SIG-M5 (cell line): ENCODE measurements around the gene WWC1.

Source experiments
- DNase-seq: peaks from one replicate; lab custom pipeline; 2025; lab: John Stamatoyannopoulos, UW

Gene WWC1

DNA sequence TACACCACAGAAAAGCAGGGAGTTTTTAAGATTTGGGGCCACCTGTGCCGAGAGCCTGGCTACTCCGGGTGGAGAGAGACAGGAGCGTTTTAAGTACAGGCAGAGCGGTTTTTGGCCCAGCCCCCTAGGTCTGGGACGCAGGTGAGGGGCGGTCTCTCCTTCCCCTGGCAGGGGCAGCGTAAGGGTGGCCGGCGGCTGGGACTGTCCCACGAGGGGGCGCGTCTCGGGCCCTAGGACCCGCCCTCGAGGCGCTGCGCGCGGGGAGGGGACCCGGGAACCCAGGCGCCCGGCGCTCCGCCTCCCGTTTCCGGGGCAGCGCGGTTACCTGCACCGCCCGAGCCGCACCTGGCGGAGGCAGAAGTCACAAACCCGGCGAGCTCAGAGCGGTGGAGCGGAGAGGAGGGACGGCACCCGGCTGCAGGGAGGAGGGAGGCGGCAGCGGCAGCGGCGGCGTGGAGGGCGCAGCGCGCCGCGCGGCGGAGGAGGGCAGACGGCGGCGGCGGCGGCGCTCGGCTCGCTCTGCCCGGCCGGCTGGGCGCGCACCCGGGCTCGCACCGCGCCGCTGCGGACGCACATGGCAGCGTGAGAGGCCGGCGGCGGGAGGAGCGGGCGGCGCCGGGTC is at the start of gene WWC1:
Gene WWC1 (plus strand): TSS at position 304 of the 622 bp plus-strand sequence. CDS start 508 bp downstream, outside the sequence.
- no peak for DNase-seq

DNA sequence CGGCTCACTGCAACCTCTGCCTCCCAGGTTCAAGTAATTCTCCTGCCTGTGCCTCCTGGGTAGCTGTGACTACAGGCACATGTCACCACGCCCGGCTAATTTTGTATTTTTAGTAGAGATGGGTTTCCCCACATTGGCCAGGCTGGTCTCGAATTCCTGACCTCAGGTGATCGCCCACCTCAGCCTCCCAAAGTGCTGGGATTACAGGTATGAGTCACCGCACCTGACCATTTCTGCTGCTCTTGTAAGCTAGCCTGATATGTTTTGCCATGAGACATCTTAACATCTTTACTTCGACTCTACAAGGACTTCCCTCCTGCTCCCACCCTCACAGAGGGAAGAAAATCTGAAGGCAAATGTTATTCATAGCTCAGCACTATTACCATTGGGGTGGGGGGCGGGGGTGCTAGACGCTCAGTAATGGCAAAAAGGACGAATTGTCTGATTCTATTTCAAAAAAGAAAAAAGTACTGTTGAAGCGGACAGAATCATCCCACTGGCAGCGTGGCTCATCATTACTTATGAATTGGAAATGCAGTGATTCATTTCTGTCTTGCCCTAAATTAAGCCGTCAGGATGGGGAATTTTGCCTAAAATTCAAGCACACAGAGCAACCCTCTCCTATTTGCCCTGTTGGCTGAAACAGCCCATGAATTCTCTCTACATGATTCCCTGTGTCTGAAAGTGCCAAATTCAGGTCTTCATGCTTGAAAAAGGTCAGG is 46.4 kb upstream of the WWC1 start:
- no peak for DNase-seq

DNA sequence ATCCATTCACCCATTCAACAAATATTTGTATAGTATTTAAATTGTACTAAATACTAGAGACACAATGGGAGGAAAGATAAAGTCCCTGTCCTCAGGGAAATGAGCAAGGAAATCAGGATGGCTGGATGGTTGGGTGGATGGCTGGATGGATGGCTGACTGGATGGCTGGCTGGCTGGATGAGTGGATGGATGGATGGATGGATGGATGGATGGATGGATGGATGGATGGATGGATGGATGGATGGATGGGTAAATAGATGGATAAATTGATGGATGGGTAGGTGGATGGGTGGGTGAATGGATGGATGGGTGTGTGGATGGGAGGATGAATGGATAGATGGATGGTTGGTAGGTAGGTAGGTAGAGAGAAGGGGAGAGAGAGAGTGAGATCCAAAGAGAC is 41.5 kb upstream of the WWC1 start:
- DNase-seq, result no peak

DNA sequence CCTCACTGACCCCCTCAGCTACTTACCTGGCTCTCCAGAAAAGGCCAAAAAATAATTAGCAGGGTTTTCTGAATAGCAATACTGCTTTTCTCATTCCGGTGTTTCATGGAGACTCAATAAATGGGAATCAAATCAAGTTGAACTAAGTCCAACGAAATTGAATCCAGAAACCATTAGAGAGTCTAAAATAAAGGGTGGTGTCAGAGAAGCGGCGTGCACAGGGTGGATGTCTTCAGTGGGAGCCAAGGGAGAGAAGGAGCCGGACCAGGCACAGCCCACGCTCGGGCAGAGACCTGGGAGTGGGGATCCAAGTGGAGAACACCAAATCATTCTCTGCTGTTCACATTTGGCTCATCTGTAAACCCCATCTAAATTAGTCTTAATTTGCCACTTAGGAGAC is 40.2 kb upstream of the WWC1 start:
- DNase-seq, result no peak

DNA sequence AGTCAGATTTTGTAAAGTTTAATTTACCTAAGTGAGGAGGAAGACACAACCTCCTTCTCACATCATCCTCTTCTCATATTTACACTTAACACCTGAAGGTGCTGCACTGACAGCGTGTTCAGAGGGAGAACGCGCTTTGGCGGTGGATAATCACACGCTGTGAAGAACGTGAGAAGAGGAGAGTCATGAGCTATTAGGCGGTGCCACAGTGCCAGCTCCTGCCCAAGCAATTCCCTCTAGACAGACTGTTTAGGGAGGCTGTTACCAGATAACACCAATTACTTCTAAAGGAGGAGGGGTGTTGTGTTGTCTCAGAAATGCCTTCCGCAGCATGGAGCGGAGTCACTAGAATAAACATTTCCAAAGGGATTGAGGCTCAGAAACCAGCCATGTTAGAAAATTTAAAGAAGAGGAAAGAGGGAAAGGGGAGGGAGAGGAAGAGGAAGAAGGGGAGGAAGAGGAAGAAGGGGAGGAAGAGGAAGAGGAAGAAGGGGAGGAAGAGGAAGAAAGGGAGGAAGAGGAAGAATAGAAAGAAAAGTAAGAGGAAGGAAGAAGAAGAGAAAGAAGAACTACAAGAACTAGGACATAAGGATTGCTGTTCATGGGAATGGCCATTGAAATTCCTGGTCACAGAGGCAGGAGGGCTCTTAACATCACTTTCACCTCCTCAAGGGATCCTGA is 37.3 kb upstream of the WWC1 start:
- no peak for DNase-seq

DNA sequence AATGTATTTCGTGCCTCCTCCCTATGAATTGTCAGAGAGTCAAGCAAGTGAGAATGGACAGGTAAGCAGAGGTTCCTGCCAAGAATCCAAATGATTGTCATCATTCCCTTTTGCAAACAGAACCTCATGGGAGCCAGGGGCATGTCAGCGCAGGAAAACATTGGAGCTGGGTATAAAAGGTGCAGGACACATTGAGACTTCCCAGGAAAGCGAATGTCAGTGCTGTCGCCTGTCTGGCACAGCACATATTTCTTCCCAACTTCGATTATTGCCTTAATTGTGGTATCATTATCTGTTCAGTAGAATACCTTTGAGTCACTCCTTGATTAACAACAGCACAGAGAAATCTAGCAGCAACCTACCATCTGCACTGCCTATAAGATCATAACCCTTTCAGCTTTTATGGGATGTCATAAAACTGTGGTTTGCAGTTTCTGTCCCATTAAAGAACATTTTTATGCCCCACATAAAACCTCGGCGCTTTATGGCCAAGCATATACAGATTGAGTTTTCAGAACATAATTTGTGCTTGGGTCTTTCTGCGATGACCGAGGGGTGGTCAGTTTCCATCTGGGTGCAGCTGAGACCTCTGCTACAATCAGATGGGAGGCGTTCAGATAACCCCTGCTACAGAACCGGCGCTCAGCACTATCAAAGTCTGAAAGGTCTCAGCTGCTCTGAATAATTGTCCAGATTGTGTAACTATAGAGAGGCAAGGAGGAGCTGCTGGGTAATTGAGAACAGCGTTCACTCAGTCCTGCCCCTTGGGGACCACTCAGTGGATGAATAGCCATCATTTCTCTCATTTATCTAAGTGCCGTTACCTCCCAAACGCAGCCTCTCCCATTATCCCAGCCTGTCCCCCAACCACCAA is 30.9 kb upstream of the WWC1 start:
- DNase-seq, result no peak

DNA sequence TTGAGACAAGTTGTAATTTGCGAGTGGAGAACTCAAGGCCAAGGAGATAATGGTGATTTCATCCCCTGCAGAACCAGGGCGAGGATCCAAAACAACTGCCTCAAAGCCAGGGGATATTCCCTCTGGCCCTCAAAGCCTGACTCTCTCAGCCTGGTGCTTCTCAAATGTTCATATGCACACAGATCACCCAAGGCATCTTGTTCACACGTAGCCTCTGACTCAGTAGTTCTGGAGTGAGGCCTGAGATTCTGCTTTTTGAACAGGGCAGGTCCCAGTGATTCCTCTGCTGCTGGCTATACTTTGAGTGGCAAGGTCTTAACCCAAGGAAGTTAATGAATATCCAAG is 30.2 kb upstream of the WWC1 start:
- DNase-seq, result no peak

DNA sequence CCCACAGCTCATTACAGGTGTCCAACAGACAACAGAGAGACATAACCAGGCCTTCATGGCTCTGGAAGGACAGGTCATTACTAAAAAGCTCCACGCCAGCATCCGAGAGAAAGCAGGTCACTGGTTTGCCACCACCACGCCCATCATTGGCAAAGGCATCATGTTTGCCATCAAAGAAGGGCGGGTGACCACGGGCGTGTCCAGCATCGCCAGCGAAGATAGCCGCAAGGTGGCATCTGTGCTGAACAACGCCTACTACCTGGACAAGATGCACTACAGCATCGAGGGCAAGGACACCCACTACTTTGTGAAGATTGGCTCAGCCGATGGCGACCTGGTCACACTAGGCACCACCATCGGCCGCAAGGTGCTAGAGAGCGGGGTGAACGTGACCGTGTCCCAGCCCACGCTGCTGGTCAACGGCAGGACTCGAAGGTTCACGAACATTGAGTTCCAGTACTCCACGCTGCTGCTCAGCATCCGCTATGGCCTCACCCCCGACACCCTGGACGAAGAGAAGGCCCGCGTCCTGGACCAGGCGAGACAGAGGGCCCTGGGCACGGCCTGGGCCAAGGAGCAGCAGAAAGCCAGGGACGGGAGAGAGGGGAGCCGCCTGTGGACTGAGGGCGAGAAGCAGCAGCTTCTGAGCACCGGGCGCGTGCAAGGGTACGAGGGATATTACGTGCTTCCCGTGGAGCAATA is 29.3 kb upstream of the WWC1 start:
- DNase-seq, result no peak

DNA sequence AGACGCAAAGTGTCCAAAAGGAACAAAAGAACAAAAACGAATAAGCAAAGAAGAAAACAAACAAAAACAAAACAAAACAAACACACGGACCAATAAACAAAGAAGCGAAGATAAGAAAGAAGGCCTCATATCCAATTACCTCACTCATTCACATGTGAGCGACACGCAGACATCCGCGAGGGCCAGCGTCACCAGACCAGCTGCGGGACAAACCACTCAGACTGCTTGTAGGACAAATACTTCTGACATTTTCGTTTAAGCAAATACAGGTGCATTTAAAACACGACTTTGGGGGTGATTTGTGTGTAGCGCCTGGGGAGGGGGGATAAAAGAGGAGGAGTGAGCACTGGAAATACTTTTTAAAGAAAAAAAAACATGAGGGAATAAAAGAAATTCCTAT is 28.3 kb upstream of the WWC1 start:
- DNase-seq, result no peak

DNA sequence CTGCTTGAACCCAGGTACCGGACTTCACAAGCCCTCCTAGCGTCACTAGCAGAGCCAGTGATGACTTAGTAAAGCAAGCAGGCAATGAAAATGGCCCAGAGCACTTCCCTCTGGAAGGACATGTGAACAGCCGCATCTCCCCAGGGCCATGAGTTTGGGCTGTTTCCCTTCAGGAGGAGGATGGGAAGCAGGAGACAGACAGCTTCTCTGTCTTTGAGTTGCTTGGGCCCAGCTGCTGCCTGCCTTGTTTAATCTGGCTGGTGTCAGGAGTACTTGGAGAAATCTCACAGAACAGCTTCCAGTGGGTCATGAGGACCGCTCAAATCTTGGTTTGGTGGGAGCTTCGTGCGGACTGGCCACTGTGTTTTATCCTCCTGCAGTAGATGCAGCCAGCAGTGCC is 25.4 kb upstream of the WWC1 start:
- no peak for DNase-seq

DNA sequence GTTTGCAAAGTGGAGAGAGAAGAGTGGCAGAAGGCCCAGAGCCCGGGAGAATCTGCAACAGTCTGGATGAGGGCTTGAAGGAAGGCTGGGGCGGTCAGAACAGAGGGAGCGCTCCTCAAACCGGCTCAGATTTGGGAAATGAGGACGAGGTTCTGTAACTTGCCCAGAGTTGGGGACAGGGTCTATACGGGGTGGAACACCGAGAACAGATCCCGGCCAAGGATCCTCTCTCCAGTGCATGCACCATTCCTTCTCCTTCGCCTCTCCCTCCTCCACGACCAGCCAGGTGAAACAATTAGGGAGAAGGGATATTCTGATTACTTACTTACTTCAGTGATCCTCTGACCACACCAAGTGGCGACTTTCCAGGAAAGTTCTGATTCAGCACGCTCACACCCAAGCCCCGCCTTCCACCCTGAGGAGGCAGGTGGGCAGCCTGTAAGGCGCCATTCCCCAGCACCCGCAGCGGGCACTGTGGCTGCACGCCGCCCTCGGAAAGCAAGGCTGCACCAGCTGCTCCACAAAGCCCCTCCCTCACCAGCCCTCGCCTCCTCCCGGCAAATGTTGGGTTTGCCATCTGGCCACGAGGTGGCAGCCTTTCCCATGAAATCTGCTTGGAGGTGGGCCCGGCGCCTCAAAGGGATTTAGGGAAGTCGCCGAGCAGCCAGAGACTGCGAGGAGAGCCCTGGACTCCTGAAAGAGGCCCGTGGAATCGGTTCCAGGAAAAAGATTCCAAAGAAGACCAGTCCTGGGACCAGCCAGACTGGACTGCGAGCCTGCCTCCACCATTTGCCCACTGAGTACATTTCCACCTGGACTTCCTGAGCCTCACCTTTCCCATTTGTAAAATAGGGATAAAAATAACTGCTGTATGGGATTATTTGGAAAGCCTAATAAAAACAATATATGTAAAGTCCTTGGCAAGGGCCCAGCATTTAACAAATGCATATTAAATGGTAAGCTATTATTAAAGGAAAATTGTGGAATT is 22.2 kb upstream of the WWC1 start:
- DNase-seq, result peak; percentile 26

DNA sequence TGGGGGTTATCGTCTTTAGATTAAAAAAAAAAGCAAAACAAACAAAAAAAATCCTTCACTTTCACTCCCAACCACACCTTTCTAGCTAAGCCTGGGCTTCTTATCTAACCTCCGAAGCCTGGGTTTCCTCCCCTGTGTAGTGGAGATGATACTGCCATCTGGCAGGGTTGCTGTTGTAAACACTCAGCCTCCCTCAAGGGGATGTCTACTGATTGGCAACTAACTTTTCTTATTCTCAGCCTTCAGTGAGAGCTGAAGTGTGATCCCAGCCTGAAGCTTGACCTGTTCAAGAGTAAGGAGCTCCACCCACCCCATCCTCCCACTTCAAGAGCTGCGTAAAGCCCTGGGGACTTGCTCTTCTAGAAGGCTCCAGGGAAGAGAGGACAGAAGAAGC is 21.5 kb upstream of the WWC1 start:
- no peak for DNase-seq

DNA sequence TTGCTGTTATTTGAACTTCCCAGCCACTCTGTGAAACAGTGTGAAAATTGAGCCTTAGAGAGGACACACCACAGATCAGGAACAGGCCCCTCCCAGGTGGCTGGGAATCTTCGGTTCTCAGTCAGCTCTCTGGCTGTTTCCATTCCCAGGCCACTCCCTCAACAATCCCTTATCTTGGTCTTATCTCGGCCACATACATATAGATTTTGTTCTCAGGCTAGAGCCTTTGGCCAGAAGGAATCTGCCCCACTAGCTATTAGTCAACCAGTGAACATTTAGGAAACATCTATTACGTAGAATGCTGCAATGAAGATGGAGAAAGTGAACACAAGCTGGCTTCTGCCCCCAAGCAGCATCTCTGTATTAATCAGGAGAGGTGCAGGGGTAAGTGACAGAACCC is 21.0 kb upstream of the WWC1 start:
- no peak for DNase-seq

DNA sequence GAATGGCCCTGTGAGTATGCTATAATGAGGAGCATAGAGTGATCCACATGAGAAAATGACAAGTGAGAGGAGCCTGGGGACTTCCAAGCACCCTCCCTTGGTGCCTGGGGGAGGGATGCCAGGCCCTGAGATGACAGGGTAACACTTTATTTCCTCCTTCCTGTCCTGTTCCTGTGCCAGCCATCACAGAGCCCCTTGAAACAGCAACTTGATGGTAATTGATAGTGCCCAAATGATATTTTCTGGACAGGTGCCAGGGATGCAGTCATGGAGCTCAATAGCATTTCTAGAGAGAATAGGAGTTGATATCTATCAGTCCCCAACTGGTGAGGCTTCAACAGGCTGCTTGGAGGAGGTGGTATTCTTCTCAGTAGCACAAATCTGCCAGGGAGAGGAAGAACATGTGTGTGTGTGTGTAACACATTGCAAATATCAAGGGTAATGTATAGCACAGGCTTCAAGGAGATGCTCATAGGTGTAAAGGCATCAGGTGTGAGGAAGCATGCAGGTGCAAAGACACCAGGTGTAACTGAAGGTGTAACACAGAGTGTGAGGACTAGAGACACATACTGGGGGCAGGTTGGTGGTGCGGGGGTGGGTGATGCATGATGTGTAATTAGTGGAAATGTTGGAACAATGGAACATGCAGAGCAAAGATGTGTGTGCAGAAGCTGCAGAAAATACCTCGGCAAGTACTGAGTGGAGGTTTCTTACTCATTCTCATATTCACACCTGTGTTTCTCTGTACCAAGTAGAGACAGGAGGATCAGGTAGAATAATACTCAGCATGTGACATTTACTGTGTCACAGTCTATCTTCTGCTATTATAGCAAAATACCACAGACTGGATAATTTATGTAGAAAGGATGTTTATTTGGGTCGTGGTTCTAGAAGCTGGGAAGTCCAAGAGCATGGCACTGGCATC is 18.1 kb upstream of the WWC1 start:
- no peak for DNase-seq

DNA sequence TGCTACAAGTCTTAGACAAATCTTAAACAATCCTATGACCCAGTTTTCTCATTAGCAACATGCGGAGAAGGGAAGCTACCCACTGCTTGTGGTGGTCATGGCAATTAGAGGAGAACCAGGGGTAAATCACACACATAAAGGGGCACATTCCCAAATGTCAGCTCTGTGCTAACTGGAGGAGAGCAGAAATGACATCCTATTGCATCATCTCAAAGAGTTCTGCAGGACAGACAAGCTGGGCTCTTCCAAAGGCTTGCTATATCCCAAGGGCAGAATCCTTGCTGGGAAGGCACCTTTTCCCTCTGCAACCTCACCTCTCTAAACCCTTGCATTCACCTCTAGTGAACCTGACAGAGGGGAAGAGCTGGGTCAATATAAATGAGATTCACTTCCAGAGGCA is 17.0 kb upstream of the WWC1 start:
- DNase-seq, result no peak

DNA sequence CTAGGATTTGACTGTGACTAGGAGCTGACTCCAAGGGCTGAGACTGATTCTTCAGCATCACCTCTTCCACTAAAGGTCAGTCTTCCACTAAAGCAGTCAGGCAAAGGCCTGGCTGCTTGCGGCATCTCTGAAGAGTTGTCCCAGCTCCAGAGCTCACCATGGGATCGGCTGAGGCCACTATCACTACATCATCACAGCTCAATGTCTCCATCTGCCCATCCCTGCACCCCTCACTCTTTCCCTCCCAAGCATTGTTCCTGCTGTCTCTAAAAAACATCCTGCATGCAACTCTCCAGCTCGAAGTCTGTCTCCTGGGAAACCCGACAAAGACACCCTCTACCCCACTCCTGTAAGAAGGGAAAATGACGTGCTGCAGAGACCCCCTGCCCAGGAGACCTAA is 15.5 kb upstream of the WWC1 start:
- no peak for DNase-seq

DNA sequence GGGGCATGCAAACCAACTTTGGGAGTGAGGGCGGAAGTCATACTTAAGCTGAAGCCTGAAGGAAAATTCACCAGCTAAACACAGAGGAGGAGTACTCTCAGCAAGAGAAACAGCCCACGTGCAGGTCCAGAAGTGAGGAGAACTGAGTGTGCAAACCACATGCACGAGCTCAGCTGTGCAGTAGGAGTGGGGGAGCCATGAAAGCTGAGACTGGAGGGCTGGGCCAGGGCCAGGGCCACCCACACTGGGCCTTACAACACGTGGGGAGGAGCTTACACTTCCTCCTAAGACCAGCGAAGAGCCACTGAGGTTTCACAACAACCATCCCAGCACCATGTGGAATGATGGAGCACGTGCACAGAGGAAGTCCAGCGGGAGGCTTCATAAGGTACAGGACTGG is 9.3 kb upstream of the WWC1 start:
- peak; percentile 17 for DNase-seq

DNA sequence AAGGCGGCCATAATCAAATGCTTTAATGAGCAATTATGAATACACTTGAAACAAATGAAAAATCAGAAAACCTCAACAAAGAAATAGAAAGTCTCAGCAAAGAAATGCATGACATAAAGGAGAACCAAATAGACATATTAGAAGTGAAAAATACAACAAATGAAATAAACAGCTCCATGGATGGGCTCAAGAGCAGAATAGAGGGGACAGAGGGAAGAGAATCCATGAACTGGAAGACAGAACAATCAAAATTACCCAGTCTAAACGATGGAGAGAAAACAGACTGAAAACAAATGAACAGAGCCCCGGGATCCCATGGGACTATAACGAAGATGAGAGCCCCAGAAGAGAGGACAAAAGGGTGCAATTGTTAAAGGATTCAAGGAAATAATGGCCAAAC is 6.6 kb upstream of the WWC1 start:
- no peak for DNase-seq

DNA sequence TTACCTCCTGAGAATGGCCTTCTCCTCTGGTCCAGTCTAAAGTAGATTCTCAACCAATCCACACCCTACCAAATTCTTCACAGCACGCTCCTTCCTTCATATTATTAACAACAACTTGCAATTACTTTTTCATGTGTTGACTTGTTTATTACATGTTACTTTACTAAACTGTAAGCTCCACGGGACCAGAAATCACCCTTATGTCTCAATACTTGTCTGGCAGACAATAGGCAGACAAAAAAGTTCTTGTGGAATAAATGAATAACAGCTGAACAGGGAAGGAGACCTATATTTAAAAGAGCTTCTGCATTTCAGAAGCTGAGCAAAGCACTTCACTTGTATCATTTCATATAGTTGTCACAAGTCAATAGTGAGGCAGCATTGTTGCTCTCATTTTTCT is 5.7 kb upstream of the WWC1 start:
- DNase-seq, result no peak

DNA sequence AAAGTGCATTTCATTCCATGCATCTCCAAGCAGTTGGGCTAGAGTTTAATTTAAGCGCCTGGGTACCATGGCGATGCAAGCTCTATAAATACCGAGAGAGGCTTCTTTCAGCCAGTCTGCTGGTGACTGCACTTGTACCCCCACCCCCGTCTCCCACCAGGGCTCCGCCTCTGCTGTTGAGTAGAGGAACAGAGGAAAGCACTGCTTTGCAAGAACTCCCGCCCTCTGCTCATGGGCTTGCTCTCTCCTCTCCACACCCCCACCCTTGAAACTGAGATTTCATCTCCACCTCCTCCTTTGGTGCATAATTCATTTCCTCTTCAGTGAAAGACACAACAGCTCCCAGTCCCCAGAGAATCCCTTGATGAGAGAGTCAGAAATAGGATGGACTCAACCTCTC is 5.1 kb upstream of the WWC1 start:
- DNase-seq, result no peak
